NT2/D1 (cell line): ENCODE data around the gene ERGIC1.

Experiments used
- SUZ12 ChIP-seq: IDR thresholded peaks from 2 replicates; pipeline ENCODE4 v1.6.1; 2011; ENCODE audit not compliant: insufficient read length, insufficient read depth; ENCODE audit errors: extremely low read depth
- YY1 ChIP-seq: IDR thresholded peaks from 2 replicates; pipeline ENCODE4 v1.6.1; 2011; ENCODE audit not compliant: insufficient read length, insufficient read depth
- ZNF274 ChIP-seq: IDR thresholded peaks from 2 replicates; pipeline ENCODE4 v1.6.1; 2011; ENCODE audit warnings: mild to moderate bottlenecking, low read depth, low read length

DNA sequence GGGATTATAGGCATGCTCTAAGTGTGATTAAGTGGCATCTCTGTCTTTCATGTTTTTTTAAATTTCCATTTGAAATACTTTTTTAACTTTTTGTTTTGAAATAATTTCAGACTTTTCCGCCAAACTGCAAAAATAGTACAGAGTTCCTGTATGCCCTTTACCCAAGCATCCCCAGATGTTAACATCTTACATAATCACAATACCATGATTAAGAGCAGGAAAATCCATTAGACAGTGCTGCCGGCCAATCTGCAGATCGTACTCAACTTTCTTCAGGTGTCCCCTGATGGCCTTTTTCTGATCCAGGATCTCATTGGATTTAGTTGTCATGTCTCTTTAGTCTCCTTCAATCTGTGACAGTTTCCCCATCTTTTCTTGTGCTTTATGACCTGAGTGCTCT, 49.0 kb downstream of the ERGIC1 start:
- TF ChIP-seq SUZ12: no peak
- no peak for TF ChIP-seq ZNF274
- TF ChIP-seq YY1: no peak
